ENCODE data around the gene TMEM129.

GRCh38 chr4:1670279-1670678 is 50.8 kb downstream of the TMEM129 start:
- no peak for TF ChIP-seq CTCF (conservative IDR thresholded peaks at IDR 0.05)
- no peak for TF ChIP-seq EZH2 (IDR thresholded peaks at IDR 0.05; ENCODE audit: low read depth)

All from PC-9 (cell line).